Fibroblast of peridontal ligament (primary cell): Measurements from ENCODE around the gene HAPLN1.
"Not testable (repeated sequence)": the region's sequence is repeated elsewhere in the genome, so short reads cannot be mapped to it uniquely, and the experiment has no call there.

Source experiments
- DNase-seq: peaks from one replicate; pipeline ENCODE4 v3.0.0-alpha.2; 2010; ENCODE audit errors: extremely low read depth

HAPLN1 gene

DNA sequence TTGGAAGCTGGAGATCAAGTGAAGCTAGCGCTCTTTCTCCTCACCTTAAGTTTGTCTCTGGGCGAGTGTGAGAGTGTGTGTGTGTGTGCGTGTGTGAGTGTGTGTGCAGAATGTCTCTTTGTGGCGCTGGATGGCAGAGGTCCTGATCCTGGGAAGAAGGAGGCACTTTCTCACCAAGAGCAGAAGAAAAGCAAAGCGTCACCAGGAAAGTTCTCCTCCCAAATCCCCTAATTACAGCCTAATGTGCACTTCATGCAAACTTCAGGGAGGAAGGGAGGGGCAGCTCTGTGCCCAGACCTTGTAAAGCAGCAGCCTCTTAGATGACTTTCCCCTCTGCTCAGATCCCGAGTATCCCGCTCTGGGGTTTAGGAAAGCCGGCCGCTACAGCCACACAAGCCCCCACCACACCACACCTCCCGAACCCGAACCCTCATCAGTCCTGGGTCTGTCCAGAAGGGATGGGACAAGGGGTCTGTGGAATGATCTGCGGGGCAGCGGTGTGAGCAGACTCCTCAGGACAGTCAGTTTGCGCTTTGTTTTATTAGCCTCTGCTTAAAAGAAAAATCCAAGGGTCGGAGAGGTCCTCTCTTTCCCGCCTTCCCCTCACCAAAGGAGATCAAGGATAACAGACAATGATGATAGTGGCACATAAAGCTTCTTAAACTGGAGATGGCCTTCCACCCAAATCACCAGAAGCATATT is at the start of gene HAPLN1:
Gene HAPLN1, minus strand, starts transcription at position 20 of the 702 bp plus-strand sequence. CDS start 47,332 bp downstream, outside the sequence.
- peak; percentile 75 for DNase-seq

- DNase-seq: no peak
These were observed 46.8 kb upstream of the HAPLN1 start for GRCh38 chr5:83767409-83767992.

DNA sequence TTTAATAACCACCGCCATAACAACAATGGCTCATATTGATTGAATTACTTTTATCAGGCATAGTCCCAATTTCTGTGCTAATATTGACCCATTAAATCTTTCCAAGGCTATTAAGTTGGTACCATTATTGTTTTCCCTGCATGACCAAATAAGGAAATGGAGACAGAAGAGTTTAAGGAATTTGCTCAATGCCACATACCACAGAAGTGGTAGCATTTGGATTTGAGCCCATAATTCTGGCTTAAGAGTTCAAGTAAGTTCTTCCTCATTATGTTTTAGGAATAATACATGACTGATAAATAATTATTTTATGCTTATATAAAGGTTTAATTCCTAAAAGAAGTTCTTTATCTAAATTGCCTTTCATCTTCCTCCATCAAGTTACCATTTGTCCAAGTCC is 43.4 kb upstream of the HAPLN1 start:
- DNase-seq: peak; percentile 33

DNA sequence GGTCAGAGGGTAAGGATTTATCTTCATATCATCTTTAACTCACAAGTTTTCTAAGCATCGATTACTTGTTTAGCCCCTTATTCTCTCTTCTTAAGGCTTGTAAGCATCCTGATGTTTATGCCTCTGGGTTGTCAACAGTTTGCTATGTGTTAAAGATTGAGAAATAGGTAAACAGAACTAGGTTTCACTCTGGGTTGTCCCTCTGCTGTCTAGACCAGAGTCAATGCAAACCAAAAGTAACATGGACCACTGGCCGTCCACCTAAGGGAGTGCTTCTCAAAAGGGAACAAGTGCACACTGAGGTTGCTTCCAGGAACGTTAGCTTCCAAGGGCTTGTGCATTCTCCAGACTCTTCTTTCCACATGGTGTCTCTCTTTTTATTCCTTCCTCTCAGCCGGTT is 39.9 kb upstream of the HAPLN1 start:
- DNase-seq: no peak

DNA sequence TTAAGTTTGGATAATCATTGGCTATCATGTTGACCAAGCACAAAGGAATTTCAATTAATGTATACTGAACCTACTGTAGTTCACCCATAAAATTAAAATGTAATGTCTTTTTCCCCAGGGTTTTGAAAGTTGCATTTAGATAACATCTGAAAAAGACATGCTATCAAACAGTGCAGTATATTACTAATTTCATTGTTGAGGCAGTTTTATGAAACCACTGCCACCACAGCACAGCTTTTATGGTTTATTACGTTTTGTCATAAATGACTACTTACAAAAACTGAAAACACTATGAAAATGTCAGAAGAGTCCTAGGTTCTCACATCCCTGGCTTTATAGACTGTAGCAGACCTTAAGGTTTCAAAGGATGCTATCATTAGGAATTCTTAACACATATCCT is 32.0 kb upstream of the HAPLN1 start:
- DNase-seq: no peak

DNA sequence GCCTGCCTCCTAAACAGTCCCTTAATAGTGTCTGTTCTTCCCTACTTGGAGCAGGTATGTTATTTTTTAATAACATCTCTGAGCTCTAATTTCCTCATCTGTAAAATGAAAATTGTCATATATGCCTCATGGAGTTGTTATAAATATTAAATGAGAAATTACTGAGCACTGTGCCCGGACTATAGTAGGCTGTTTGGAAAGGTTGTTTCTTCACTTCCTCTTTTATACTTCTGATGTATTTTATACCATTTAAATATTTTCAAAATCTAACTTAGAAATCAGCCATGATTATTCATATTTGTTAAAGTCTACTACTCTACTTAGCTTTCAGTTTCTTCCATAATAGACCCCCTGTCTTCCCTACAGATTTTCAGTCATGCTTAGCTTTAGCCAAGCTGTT is 30.5 kb upstream of the HAPLN1 start:
- DNase-seq: no peak

DNA sequence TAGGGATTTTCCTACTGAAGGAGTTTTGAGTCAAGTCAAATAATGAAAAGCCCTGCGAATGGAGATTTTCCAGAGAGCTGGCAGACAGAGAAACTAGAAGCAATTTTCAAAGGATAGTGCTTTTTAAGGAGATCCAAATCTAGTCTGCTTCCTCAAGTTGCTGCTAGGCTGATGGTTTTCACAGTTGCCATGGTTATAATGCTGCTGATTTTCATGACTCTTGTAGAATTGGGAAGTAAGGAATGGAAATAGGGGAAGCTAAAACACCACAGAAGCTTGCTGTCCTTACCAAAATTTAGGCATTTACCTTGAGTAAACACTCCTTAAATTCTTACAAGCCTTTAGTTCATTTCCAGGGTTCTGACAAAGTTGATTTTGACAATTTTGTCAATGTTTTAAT is 30.1 kb upstream of the HAPLN1 start:
- DNase-seq: no peak

GRCh38 chr5:83745816-83746215 is 25.2 kb upstream of the HAPLN1 start:
- no peak for DNase-seq

- DNase-seq: no peak
These were observed 24.2 kb upstream of the HAPLN1 start for GRCh38 chr5:83744821-83745220.

DNA sequence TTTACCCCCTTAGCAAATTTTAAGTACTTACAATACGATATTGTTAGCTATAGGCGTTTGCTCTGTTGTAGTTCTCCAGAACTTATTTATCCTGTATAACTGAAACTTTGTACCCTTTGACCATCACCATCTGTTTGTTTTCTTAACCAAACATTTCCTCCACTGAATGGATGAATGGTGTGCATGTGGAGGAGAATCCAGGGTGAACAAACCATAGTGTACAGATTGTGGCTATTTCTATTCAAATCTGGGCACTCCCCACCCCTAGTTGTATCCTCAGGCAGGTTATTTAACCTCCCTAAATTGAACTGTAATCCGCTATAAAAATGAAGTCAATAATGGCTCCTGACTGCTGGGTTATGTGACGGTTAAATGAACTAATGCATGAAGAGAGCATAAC is 21.4 kb upstream of the HAPLN1 start:
- DNase-seq: no peak

DNA sequence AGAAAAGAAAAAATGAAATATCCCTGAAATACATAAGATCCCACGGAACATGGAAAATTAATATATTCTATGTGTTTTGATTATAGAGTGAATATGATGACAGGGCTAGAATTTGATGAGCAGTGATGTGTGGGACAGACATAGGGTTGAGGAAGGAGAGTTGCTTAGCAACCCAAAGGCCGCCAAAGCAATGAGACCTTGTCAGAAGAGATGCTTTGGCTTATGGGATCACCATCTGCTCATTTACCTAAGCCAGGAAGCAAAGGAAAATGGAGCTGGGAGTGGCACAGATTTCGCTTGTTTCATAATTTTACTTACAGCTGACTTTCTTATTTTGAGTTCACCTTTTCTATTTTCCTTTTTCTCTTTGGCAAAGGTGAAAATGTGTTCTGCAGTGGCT is 20.9 kb upstream of the HAPLN1 start:
- no peak for DNase-seq

- DNase-seq: no peak
These were observed 20.1 kb upstream of the HAPLN1 start for GRCh38 chr5:83740741-83741140.

DNA sequence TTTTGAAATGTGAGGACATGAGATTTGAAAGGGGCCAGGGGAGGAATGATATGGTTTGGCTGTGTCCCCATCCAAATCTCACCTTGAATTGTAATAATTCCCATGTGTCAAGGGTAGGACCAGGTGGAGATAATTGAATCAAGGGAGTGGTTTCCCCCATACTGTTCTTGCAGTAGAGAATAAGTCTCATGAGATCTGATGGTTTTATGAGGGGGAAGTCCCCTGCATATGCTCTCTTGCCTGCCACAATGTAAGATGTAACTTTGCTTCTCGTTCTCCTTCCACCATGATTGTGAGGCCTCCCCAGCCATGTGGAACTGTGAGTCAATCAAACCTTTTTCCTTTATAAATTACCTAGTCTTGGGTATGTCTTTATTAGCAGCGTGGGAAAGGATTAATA is 15.5 kb upstream of the HAPLN1 start:
- DNase-seq: not testable (repeated sequence)

DNA sequence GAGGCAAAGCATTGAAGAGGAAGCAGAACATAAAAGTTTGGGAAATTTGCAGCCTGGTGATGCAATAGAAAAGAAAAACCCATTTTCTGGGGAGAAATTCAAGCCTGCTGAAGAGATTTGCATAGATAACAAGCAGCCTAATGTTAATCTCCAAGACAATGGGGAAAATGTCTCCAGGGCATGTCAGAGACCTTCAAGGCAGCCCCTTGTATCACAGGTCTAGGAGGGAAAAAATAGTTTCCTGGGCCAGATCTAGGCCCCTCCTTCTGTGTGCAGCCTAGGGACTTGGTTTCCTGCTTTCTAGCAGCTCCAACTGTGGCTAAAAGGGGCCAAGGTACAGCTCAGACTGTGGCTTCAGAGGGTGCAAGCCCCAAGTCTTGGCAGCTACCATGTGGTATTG is 14.4 kb upstream of the HAPLN1 start:
- not testable (repeated sequence) for DNase-seq

DNA sequence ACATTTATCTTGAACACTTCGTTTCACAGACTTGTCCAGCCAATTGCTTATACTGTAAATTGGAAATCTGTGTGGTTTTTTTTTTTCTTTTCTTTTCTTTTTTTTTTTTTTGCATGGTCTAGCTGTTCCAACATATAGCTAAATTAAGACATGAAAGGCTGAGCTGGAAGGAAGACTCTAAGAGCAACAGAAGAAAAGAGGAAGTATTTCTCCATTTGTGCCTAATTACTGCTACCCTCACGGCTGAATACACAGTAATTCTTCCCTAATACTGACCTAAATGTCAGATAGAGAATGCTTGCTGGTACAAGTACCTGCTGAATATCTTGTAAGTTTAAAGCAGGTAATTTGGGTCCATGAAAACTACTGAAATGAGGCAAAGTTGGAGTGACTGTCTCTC is 11.0 kb upstream of the HAPLN1 start:
- no peak for DNase-seq

DNA sequence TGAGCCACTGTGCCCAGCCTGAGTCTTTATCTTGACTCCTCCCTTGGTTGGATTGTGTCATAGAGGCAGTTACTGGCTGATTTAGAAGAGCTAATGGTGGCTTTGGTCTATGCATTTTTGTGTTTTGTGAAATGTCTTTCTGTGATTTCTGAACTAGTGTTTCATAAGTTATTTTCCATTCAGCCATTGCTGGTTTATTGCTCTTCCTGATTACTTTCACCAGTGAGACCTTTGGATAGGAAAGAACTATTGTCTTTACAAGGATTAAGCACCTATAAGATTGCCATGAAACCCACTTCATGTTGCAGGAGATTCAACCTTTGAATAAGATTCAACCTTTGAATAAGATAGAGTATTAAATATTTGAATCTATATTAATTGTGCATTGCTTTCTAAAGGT is 8.7 kb upstream of the HAPLN1 start:
- DNase-seq: no peak

DNA sequence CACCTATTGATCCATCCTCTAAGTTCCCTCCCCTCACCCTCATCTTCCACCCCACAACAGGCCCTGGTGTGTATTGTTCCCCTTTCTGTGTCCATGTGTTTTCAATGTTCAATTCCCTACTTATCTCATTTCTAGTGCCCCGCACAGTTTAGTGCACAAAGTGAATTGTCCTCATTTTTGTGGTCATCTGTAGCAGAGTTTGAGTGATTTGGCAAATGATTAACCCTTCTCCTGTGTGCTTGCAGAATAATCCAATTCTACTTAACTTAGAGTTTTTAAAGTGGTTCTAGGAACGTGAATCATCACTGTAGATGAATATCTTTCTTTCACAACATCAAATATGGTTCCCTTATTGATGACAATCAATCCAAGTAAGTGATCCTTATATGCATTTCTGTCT is 6.3 kb upstream of the HAPLN1 start:
- DNase-seq: peak; percentile 82

GRCh38 chr5:83724935-83725334 is 4.3 kb upstream of the HAPLN1 start:
- no peak for DNase-seq

DNA sequence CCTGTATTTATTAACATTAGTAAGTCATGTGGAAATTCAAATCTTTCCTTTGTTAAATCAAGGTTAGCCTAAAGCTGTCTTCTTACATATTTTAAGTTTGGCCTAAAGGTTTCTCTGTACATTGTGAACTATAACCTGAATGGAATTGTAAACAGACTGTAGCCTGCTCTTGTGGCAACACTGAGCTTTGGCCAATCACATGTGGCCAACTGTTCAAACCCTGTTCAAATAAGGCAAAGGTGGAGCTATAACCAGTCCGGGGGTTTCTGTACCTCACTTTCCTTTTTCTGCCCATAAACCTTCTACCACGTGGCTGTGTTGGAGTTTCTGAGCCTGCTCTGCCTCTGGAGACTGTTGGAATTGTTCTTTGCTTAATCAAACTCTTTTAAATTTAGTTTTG is 3.3 kb upstream of the HAPLN1 start:
- no peak for DNase-seq

DNA sequence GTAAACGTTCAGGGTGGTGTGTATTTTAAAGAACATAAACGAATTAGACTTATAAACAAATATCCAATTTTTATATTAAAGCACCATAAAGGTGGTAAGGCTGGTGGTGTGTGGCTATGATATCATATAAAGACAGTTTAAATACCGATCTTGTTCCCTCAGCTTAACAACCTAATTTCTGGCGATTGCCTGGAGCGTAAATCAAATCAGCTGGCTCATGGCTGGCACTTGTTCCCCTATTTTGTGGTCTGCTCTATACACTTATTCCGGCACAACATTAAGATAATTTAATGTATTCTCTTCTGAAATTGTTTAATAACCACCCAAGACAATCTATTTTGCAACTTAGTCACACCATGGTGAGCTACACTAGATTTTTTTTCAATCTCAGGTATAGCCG is 2.4 kb upstream of the HAPLN1 start:
- DNase-seq: no peak

- peak; percentile 78 for DNase-seq
These were observed 1.6 kb upstream of the HAPLN1 start for GRCh38 chr5:83721953-83722901.

DNA sequence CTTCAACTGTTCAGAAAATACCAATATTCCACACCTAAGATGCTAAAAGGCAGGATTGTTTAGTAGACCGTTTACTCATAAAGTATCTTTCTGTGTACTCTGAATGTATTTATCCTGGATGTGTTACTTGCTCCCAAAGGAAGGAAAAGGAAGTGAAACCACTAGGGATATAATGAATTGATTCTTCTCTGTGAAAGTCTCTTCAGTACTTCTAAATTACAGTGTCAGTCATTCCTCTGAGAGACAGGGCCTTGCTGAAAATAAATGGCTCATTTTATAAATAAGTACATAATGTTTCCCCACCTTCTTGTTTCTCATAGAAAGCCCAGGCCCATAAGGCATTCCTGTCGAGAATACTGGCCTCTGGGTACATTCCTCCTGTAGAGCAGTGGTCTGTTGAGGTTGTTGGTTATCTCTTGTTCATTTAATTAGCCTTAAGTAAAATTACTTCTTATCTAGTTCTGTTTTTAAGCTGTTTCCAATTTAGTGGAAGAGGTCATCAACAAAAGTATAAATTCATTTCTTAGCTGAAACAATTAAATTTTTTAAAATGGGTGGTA is 1.6 kb downstream of the HAPLN1 start:
- DNase-seq: peak; percentile 30
